HFF-Myc (cell line): ENCODE measurements around the gene FRK.

Source experiments
- DNase-seq: peaks from one replicate; pipeline ENCODE4 v3.0.0-alpha.2; 2011; ENCODE audit warnings: low read depth; ENCODE audit errors: extremely low read depth
- H3K4me3 ChIP-seq: replicated peaks from 2 replicates; pipeline ENCODE4 v1.5.1; 2011; ENCODE audit warnings: low read depth, mild to moderate bottlenecking, control low read depth, low read length
- CTCF ChIP-seq: IDR thresholded peaks from 2 replicates; pipeline ENCODE4 v1.5.1; 2012; ENCODE audit warnings: mild to moderate bottlenecking, low read depth, low read length, control low read depth; ENCODE audit errors: missing control alignments

FRK gene

GRCh38 chr6:116040993-116041392 lies 19.7 kb downstream of the FRK start:
- no peak for DNase-seq
- TF ChIP-seq CTCF, result no peak
- H3K4me3 ChIP-seq, result no peak overlapping the region

GRCh38 chr6:116036885-116037284 lies 23.8 kb downstream of the FRK start:
- DNase-seq, result no peak
- TF ChIP-seq CTCF, result no peak
- no peak overlapping the region for H3K4me3 ChIP-seq

- no peak for TF ChIP-seq CTCF
- no peak overlapping the region for H3K4me3 ChIP-seq
- DNase-seq, result no peak
These were observed 24.5 kb downstream of the FRK start for GRCh38 chr6:116036075-116036773.

- TF ChIP-seq CTCF, result no peak
- H3K4me3 ChIP-seq, result no peak overlapping the region
- no peak for DNase-seq
These were observed 25.1 kb downstream of the FRK start for GRCh38 chr6:116035616-116036015.

- TF ChIP-seq CTCF, result no peak
- H3K4me3 ChIP-seq, result no peak overlapping the region
- no peak for DNase-seq
These were observed 26.4 kb downstream of the FRK start for GRCh38 chr6:116034327-116034726.

- no peak for DNase-seq
- no peak overlapping the region for H3K4me3 ChIP-seq
- no peak for TF ChIP-seq CTCF
These were observed 26.9 kb downstream of the FRK start for GRCh38 chr6:116033687-116034303.
